BJ (cell line): ENCODE measurements around the gene TPM1. TPM values are rescaled to one million over a fixed set of nuclear protein-coding genes. Genes with fewer than 3 reads are reported as not detected.

Source experiments
- CTCF ChIA-PET: fragments of 350-600 bp; formaldehyde crosslinking; extraction: SDS; loops from one replicate; lab custom pipeline; 2021; ENCODE audit warnings: antibody characterized with exemption, inconsistent platforms; lab: Yijun Ruan, JAX
- POLR2A ChIA-PET: fragments of 300-600 bp; sonication (Branson Sonifier 250); formaldehyde crosslinking; extraction: SDS; loops from one replicate; lab custom pipeline; 2021; ENCODE audit warnings: antibody characterized with exemption; lab: Charles Lee
- DNase-seq: peaks from one replicate; pipeline ENCODE4 v3.0.0-alpha.2; 2011; ENCODE audit warnings: low read depth
- H3K27me3 ChIP-seq: 2 replicates; pipeline ENCODE4 v1.6.0; 2011; ENCODE audit warnings: low read length; ENCODE audit not compliant: control insufficient read depth, insufficient read depth
- H3K36me3 ChIP-seq: 2 replicates; pipeline ENCODE4 v1.5.1; 2011; ENCODE audit warnings: low read length; ENCODE audit not compliant: control insufficient read depth, insufficient read depth
- H3K4me3 ChIP-seq: 2 replicates; pipeline ENCODE4 v1.5.1; 2011; ENCODE audit warnings: low read depth, mild to moderate bottlenecking, control low read depth, low read length
- polyA plus RNA-seq: library from polyadenylated mRNA; depleted of rRNA; stranded (reverse); fragments of >200 nt; gene quantifications from 2 replicates; pipeline ENCODE4 v1.2.3, GENCODE V29; 2011
- TF ChIP-seq, protein P1 (sequence below): IDR thresholded peaks from 2 replicates; pipeline ENCODE4 v1.5.1; 2011; ENCODE audit warnings: low read depth, mild to moderate bottlenecking, control low read depth, inconsistent platforms, low read length, moderate library complexity; ENCODE audit not compliant: insufficient read depth

The TPM1 gene
- polyA plus RNA-seq, 1 experiment, result 1,575 TPM

DNA sequence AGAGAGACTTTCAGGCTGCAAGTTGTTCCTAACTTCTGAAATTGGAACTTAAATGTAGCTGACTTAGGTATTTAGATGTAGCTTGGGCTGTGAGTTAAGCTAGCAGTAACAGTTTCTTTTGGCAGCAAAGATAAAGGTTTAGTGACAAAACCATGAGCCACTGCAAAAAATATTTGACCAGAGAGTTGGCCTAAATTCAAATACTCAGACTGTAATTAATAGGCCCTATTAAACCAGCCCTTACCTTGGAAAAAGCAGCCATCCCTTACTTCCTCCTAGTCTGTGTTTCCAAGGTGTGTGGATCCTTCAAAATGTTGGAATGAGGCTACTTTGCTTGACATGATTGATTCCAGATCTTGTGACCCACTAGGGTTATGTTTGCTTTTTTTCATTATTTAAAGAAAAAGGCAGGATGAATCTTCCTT lies 8.2 kb downstream of the TPM1 start:
- TF ChIP-seq, protein P1, sequence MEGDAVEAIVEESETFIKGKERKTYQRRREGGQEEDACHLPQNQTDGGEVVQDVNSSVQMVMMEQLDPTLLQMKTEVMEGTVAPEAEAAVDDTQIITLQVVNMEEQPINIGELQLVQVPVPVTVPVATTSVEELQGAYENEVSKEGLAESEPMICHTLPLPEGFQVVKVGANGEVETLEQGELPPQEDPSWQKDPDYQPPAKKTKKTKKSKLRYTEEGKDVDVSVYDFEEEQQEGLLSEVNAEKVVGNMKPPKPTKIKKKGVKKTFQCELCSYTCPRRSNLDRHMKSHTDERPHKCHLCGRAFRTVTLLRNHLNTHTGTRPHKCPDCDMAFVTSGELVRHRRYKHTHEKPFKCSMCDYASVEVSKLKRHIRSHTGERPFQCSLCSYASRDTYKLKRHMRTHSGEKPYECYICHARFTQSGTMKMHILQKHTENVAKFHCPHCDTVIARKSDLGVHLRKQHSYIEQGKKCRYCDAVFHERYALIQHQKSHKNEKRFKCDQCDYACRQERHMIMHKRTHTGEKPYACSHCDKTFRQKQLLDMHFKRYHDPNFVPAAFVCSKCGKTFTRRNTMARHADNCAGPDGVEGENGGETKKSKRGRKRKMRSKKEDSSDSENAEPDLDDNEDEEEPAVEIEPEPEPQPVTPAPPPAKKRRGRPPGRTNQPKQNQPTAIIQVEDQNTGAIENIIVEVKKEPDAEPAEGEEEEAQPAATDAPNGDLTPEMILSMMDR, result no peak
- no peak for DNase-seq
- CTCF ChIA-PET, result interaction anchor here (1.3 kb wide), 1 partner anchor 44 kb away, joined by 4 read pairs; no protein-coding TSS in a partner anchor
- Histone ChIP-seq H3K36me3 (peaks cover 10% of the 10 kb centered on the region), H3K27me3 (no peaks in the 10 kb centered on the region), H3K4me3 (no peak overlapping the region)
- POLR2A ChIA-PET, result no interaction called here

DNA sequence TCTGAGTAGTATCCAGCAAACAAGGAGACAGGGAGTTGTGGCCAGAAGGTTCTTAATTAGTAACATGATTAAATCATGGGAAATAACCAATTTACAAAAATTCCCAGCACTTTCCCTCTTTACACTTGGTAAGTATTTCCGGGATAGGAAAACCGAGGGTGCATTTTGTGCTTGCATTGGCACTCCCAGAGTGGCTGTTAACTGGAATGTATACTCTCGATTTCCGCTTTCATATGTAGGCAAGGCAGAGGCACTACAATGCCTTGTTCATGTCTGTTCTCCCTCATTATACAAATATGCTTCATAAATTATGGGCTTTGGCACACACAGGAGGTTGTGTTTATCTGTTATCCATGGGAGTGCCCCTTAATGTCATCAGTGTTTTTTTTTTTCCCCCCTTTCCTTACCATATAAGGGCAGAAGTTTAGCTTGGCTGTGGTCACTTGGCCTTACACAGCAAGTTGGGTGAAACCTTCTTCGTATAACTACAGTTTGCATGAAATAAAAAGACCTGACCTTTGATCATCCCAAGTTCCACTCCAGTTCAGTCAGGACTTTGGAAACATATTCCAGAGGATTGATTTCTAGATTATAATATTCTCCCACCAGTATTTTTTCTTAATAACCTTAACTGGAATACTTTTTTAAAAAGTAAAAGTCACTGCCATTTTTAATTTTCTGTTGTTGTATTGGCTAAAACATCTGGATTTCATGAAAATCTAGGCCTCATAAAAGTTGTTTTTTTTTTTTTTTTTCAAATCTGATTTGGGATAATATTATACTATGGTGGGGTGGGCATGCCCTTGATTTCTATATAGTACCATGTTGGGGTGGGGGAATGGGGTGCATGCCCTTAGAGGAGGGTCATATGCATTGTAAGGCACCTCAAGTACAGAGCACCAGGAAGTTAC lies 8.9 kb downstream of the TPM1 start:
- no peak for DNase-seq
- peaks cover 11% of the 10 kb centered on the region for H3K36me3 ChIP-seq
- POLR2A ChIA-PET, result no interaction called here
- CTCF ChIA-PET, result interaction anchor here (1.3 kb wide), 1 partner anchor 43 kb away, joined by 4 read pairs; no protein-coding TSS in a partner anchor
- no peaks in the 10 kb centered on the region for H3K27me3 ChIP-seq
- TF ChIP-seq, protein P1, result no peak
- no peak overlapping the region for H3K4me3 ChIP-seq

DNA sequence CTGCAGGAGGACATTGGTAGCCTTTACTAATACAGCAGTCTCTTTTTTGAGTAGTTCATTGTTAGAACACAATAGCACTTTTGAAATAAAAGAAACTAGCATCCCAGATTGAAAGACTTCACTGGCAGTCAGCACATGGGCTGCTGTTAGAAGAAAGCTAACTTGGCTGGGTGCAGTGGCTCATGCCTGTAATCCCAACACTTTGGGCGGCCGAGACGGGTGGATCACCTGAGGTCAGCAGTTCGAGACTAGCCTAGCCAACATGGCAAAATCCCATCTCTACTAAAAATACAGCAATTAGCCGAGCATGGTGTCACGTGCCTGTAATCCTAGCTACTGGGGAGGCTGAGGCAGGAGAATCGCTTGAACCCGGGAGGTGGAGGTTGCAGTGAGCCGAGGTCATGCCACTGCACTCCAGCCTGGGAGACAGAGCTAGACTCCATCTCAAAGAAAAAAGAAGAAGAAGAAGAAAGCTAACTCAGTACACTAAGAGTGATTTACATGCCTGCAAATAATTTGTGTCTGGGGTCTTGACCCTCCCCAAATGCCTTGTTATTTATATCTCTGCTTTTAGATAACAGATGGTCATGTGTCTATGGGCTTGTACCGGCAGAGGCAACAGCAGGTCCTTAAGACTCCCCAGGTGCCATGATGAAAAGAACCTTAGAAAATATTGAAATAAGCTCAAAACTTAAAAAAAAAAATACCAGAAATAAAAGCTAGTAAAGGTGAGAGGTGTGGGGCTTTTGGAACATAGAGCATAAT lies 9.7 kb downstream of the TPM1 start:
- TF ChIP-seq, protein P1, result no peak
- Histone ChIP-seq H3K4me3 (no peak overlapping the region), H3K36me3 (peaks cover 13% of the 10 kb centered on the region), H3K27me3 (no peaks in the 10 kb centered on the region)
- POLR2A ChIA-PET, result interaction anchor here (0.6 kb wide), 1 partner anchor 15 kb away, joined by 3 read pairs; no protein-coding TSS in a partner anchor
- CTCF ChIA-PET, result interaction anchor here (0.6 to 1.8 kb wide), 2 partner anchors 170 to 270 kb away, joined by 3 to 9 read pairs; no protein-coding TSS in a partner anchor
- no peak for DNase-seq

DNA sequence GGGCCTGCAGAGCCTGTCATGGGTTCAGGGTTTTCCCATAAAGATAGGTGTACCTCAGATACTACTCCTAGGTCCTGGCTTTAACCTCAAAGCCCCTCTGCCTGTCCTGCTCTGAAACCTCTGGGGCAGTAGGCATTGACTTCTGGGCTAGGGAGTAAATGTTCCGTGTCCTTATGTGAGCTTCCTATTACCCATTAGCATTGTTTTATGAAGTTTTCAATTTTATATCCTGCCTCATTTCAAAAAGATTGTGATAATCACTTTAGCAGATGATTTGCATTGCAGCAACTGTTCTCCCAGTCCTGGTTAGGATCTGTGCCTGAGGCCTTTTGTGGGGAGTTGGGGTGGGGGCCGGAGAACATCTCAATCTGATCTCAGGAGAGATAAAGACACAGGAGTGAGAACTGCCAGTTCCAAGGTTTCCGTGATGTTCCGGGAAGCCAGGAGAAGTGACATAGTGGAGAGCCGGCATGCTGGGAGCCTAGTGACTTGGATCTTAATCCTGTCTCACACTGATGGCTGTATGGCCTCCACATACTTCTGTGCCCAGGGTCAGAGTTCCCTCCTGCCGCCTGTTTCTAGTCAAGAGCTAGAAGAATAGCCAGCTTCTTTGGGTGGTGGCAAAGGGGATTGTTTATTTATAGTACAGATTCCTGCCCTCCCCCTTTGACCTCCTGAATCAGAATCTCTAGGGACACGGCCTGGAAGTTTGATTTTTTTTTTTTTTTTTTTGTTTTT lies 10.6 kb downstream of the TPM1 start:
- H3K36me3 ChIP-seq, result peaks cover 18% of the 10 kb centered on the region
- DNase-seq, result no peak
- ChIA-PET POLR2A (interaction anchor here (0.6 kb wide), 2 partner anchors 156 to 410 kb away, joined by 3 to 5 read pairs; no protein-coding TSS in a partner anchor), CTCF (interaction anchor here (0.6 to 1.8 kb wide), 4 partner anchors 40 to 271 kb away, joined by 3 to 9 read pairs (median 3); no protein-coding TSS in a partner anchor)
- H3K27me3 ChIP-seq, result no peaks in the 10 kb centered on the region
- no peak overlapping the region for H3K4me3 ChIP-seq
- TF ChIP-seq, protein P1, result no peak
